ENCODE results near the gene C19orf33. TPM values are rescaled to one million over a fixed set of nuclear protein-coding genes. Genes with fewer than 3 reads are reported as not detected.

C19orf33 gene
- total and polyA plus RNA-seq, 12 donors: 0.88 to 46.2 (median 3.2) TPM; not detected in 3

- TF ChIP-seq CTCF (IDR thresholded peaks at IDR 0.05) (no peak), POLR2A (IDR thresholded peaks at IDR 0.05) (no peak)
- Histone ChIP-seq H3K27me3 (no peaks in the 10 kb centered on the region), H3K4me3 (no peak overlapping the region), H3K27ac (no peak overlapping the region), H3K9me3 (replicated peaks in 1 of 3) (no peaks in the 10 kb centered on the region), H3K36me3 (replicated peaks in 1 of 2) (peaks cover 0 to 15% of the 10 kb centered on the region in 2 donors), H3K4me1 (replicated peaks in 1 of 2) (peaks cover 4 to 6% of the 10 kb centered on the region in 2 donors)
- intact Hi-C loops (cut with DNase I): no loop called here
- DNase-seq: no peak
- WGBS, 4 donors: 83 to 98% (median 97%) methylated on average over 2 of the region's 2 CpGs
These were observed 6.2 kb downstream of the C19orf33 start for GRCh38 chr19:38310279-38310670.

GRCh38 chr19:38310986-38311385 is 6.9 kb downstream of the C19orf33 start:
- Histone ChIP-seq H3K27me3 (no peaks in the 10 kb centered on the region), H3K9me3 (replicated peaks in 1 of 3) (no peaks in the 10 kb centered on the region), H3K27ac (no peak overlapping the region), H3K36me3 (replicated peaks in 1 of 2) (peaks cover 0 to 12% of the 10 kb centered on the region in 2 donors), H3K4me3 (no peak overlapping the region), H3K4me1 (replicated peaks in 1 of 2) (peaks cover 6 to 7% of the 10 kb centered on the region in 2 donors)
- no peak for TF ChIP-seq POLR2A (IDR thresholded peaks at IDR 0.05)
- no peak for TF ChIP-seq CTCF (IDR thresholded peaks at IDR 0.05)
- 95 to 100% (median 97%) methylated on average over 5 to 6 of the region's 6 CpGs for WGBS, 4 donors
- intact Hi-C loops (cut with DNase I): no loop called here
- DNase-seq: no peak

- peak; percentile 94 to 99 (median 97) for DNase-seq
- TF ChIP-seq POLR2A (IDR thresholded peaks at IDR 0.05) (no peak), CTCF (IDR thresholded peaks at IDR 0.05) (no peak)
- H3K36me3 ChIP-seq (replicated peaks in 1 of 2): no peaks in the 10 kb centered on the region
- intact Hi-C loops (cut with DNase I): no loop called here
- no peaks in the 10 kb centered on the region for H3K9me3 ChIP-seq (replicated peaks in 1 of 3)
- H3K27ac ChIP-seq: peak within 1 kb of the TSS in 4 of 5 donors; percentile 66 to 88 (median 76)
- H3K4me1 ChIP-seq (replicated peaks in 1 of 2): peaks cover 21 to 25% of the 10 kb centered on the region in 2 donors
- H3K27me3 ChIP-seq: no peaks in the 10 kb centered on the region
- WGBS, 4 donors: 1 to 2% (median 1%) methylated on average over 15 to 64 of the region's 64 CpGs
- peak within 1 kb of the TSS in 2 of 4 donors; percentile 27 to 60 for H3K4me3 ChIP-seq
These were observed 11.8 kb downstream of the C19orf33 start, which contains the start of gene YIF1B for GRCh38 chr19:38315657-38316476. TSS of gene YIF1B (minus strand) at chr19:38315947. CDS start at chr19:38315917, 30 bp downstream.

- WGBS, 4 donors: 31 to 36% (median 33%) methylated on average over 8 of the region's 8 CpGs
- peaks cover 28 to 32% of the 10 kb centered on the region in 2 donors for H3K4me1 ChIP-seq (replicated peaks in 1 of 2)
- H3K27ac ChIP-seq: peak overlapping the region in 4 of 5 donors; percentile 11 to 88 (median 76)
- peak overlapping the region in 1 of 4 donors; percentile 60 for H3K4me3 ChIP-seq
- no peaks in the 10 kb centered on the region for H3K27me3 ChIP-seq
- intact Hi-C loops (cut with DNase I): no loop called here
- no peaks in the 10 kb centered on the region for H3K36me3 ChIP-seq (replicated peaks in 1 of 2)
- no peak for DNase-seq
- TF ChIP-seq POLR2A (IDR thresholded peaks at IDR 0.05): no peak
- no peak for TF ChIP-seq CTCF (IDR thresholded peaks at IDR 0.05)
- H3K9me3 ChIP-seq (replicated peaks in 1 of 3): no peaks in the 10 kb centered on the region
These were observed 12.5 kb downstream of the C19orf33 start for GRCh38 chr19:38316477-38317067.

Data from adrenal gland (tissue), 12 donors.